Peyer's patch (tissue), 4 donors: ENCODE measurements around the gene MREG. TPM values are rescaled to one million over a fixed set of nuclear protein-coding genes. Genes with fewer than 3 reads are reported as not detected.
"Not testable (repeated sequence)": the region's sequence is repeated elsewhere in the genome, so short reads cannot be mapped to it uniquely, and the experiment has no call there.

ENCODE experiments used
- DNase-seq, 3 donors: peaks; one replicate each; pipeline ENCODE4 v3.0.0-alpha.2; 2017 to 2019
- H3K27ac ChIP-seq, 4 donors: fragments of 200-600 bp; sonication (generic); one replicate each; pipeline ENCODE4 v1.5.1; 2016 to 2019
- H3K27me3 ChIP-seq, 2 donors: fragments of 200-600 bp; sonication (generic); one replicate each; pipeline ENCODE4 v1.5.1; 2019
- H3K36me3 ChIP-seq, 3 donors: fragments of 200-600 bp; sonication (generic); one replicate each; pipeline ENCODE4 v1.5.1; 2016 to 2019
- H3K4me1 ChIP-seq, 4 donors: fragments of 200-600 bp; sonication (generic); one replicate each; pipeline ENCODE4 v1.5.1; 2016 to 2019
- H3K4me3 ChIP-seq, 4 donors: fragments of 200-600 bp; sonication (generic); 1 replicate in 3 of 4; 2 replicates in 1 of 4; pipeline ENCODE4 v1.5.1; 2016 to 2019; ENCODE audit warnings: mild to moderate bottlenecking in 1 of 4
- H3K9me3 ChIP-seq, 4 donors: fragments of 200-600 bp; sonication (generic); one replicate each; pipeline ENCODE4 v1.5.1; 2016 to 2019; ENCODE audit warnings: mild to moderate bottlenecking in 1 of 4
- CTCF ChIP-seq, 6 experiments: fragments of 450-650 bp in 4 of 6; fragments of 200-600 bp in 2 of 6; sonication (generic) in 1 of 6; IDR thresholded peaks; one replicate each; pipeline ENCODE4 v1.5.1; 2017 to 2019; ENCODE audit warnings: antibody characterized with exemption in 6 of 6, mild to moderate bottlenecking in 3 of 6, moderate library complexity in 1 of 6
- POLR2A ChIP-seq, 2 donors: fragments of 450-650 bp; IDR thresholded peaks; one replicate each; pipeline ENCODE4 v1.5.1; 2017; ENCODE audit warnings: antibody characterized with exemption in 2 of 2, mild to moderate bottlenecking in 2 of 2, moderate library complexity in 2 of 2
- total RNA-seq, 4 donors: library from RNA; depleted of rRNA; stranded (reverse); fragments of >200 nt; gene quantifications; one replicate each; pipeline ENCODE4 v1.1.0, GENCODE V29; 2016

Gene MREG
- total RNA-seq, 4 donors from 2014 or later, result 6.2 to 10.7 (median 7.2) TPM

- Histone ChIP-seq H3K4me3 (no peak overlapping the region), H3K27me3 (no peaks in the 10 kb centered on the region), H3K9me3 (no peaks in the 10 kb centered on the region), H3K36me3 (no peaks in the 10 kb centered on the region), H3K27ac (no peak overlapping the region), H3K4me1 (no peaks in the 10 kb centered on the region)
- no peak for DNase-seq
- no peak for TF ChIP-seq CTCF (IDR thresholded peaks at IDR 0.05)
- TF ChIP-seq POLR2A (IDR thresholded peaks at IDR 0.05), result no peak
Measured at GRCh38 chr2:215928086-215928485, 85.3 kb downstream of the MREG start.

- not testable (repeated sequence) for H3K27ac ChIP-seq, H3K4me3 ChIP-seq, H3K4me1 ChIP-seq, H3K27me3 ChIP-seq, H3K36me3 ChIP-seq, H3K9me3 ChIP-seq, DNase-seq
Measured at GRCh38 chr2:215926992-215927391, 86.4 kb downstream of the MREG start.

GRCh38 chr2:215921895-215922294, 91.5 kb downstream of the MREG start:
- no peak for TF ChIP-seq CTCF (IDR thresholded peaks at IDR 0.05)
- TF ChIP-seq POLR2A (IDR thresholded peaks at IDR 0.05), result no peak
- Histone ChIP-seq H3K27me3 (no peaks in the 10 kb centered on the region), H3K9me3 (no peaks in the 10 kb centered on the region), H3K36me3 (no peaks in the 10 kb centered on the region), H3K27ac (no peak overlapping the region), H3K4me3 (no peak overlapping the region), H3K4me1 (peaks cover 0 to 7% (median 0%) of the 10 kb centered on the region in 4 donors)
- peak in 1 of 3 donors; percentile 52 for DNase-seq

GRCh38 chr2:215920244-215921100, 92.9 kb downstream of the MREG start:
- peak; percentile 31 to 79 (median 52) for DNase-seq
- Histone ChIP-seq H3K36me3 (no peaks in the 10 kb centered on the region), H3K4me1 (peaks cover 0 to 7% (median 0%) of the 10 kb centered on the region in 4 donors), H3K4me3 (no peak overlapping the region), H3K9me3 (no peaks in the 10 kb centered on the region), H3K27ac (no peak overlapping the region), H3K27me3 (no peaks in the 10 kb centered on the region)
- TF ChIP-seq POLR2A (IDR thresholded peaks at IDR 0.05), result no peak
- peak in 4 of 6 experiments; percentile 69 to 77 (median 72) for TF ChIP-seq CTCF (IDR thresholded peaks at IDR 0.05)

- Histone ChIP-seq H3K27ac (no peak overlapping the region), H3K4me1 (peaks cover 0 to 7% (median 0%) of the 10 kb centered on the region in 4 donors), H3K9me3 (no peaks in the 10 kb centered on the region), H3K36me3 (no peaks in the 10 kb centered on the region), H3K4me3 (no peak overlapping the region), H3K27me3 (no peaks in the 10 kb centered on the region)
- DNase-seq, result no peak
- TF ChIP-seq POLR2A (IDR thresholded peaks at IDR 0.05) (no peak), CTCF (IDR thresholded peaks at IDR 0.05) (no peak)
Measured at GRCh38 chr2:215919624-215920243, 93.6 kb downstream of the MREG start.
